MCF 10A (cell line): ENCODE data around the gene UBAP1L. TPM values are rescaled to one million over a fixed set of nuclear protein-coding genes. Genes with fewer than 3 reads are reported as not detected.

ENCODE experiments used
- BruUV-seq: library from RNA; stranded (reverse); fragments of 400-500 nt; replicated peaks from 2 replicates; lab custom pipeline; 2021; lab: Mats Ljungman, UMichigan
- CTCF ChIA-PET: fragments of 300-600 bp; sonication (Branson Sonifier 250); formaldehyde crosslinking; extraction: SDS; loops from one replicate; lab custom pipeline; 2021; ENCODE audit warnings: antibody characterized with exemption, inconsistent platforms; lab: Yijun Ruan, JAX
- POLR2A ChIA-PET: fragments of 300-600, 350-650 bp; sonication (Branson Sonifier 250); formaldehyde crosslinking; extraction: SDS; loops from one replicate; lab custom pipeline; 2020; ENCODE audit warnings: antibody characterized with exemption, inconsistent platforms; lab: Yijun Ruan, JAX
- DNase-seq: peaks from one replicate; pipeline ENCODE4 v3.0.0-alpha.2; 2018; ENCODE audit not compliant: unreplicated experiment
- H3K27ac Mint-ChIP-seq: one replicate; pipeline ENCODE4 v1.8.0; 2022; ENCODE audit warnings: mild to moderate bottlenecking, low read depth, mixed read lengths; ENCODE audit not compliant: unreplicated experiment
- H3K27me3 Mint-ChIP-seq: one replicate; pipeline ENCODE4 v1.8.0; 2022; ENCODE audit warnings: mixed read lengths; ENCODE audit not compliant: insufficient read depth, unreplicated experiment
- H3K36me3 Mint-ChIP-seq: one replicate; pipeline ENCODE4 v1.8.0; 2022; ENCODE audit warnings: mild to moderate bottlenecking, moderate library complexity, mixed read lengths; ENCODE audit not compliant: insufficient read depth, unreplicated experiment
- H3K4me1 Mint-ChIP-seq: one replicate; pipeline ENCODE4 v1.8.0; 2022; ENCODE audit warnings: mixed read lengths; ENCODE audit not compliant: insufficient read depth, unreplicated experiment
- H3K4me3 Mint-ChIP-seq: one replicate; pipeline ENCODE4 v1.8.0; 2022; ENCODE audit warnings: mild to moderate bottlenecking, moderate library complexity, mixed read lengths; ENCODE audit not compliant: unreplicated experiment
- H3K9me3 Mint-ChIP-seq: one replicate; pipeline ENCODE4 v1.8.0; 2022; ENCODE audit warnings: mixed read lengths; ENCODE audit not compliant: unreplicated experiment
- CTCF ChIP-seq: fragments of 200-600 bp; IDR thresholded peaks from one replicate; pipeline ENCODE4 v1.8.0; 2022; ENCODE audit warnings: antibody characterized with exemption, mild to moderate bottlenecking; ENCODE audit not compliant: unreplicated experiment
- intact Hi-C: fragments of 100-400 bp; cut with micrococcal nuclease; formaldehyde crosslinking; loops from 2 replicates; pipeline ENCODE4 v1.14.1; 2022
- total RNA-seq: library from RNA; stranded (reverse); gene quantifications from 2 replicates; pipeline ENCODE4 v1.2.3, GENCODE V29; 2022

Gene UBAP1L
- total RNA-seq, 1 experiment from 2014 or later: 3.0 TPM

DNA sequence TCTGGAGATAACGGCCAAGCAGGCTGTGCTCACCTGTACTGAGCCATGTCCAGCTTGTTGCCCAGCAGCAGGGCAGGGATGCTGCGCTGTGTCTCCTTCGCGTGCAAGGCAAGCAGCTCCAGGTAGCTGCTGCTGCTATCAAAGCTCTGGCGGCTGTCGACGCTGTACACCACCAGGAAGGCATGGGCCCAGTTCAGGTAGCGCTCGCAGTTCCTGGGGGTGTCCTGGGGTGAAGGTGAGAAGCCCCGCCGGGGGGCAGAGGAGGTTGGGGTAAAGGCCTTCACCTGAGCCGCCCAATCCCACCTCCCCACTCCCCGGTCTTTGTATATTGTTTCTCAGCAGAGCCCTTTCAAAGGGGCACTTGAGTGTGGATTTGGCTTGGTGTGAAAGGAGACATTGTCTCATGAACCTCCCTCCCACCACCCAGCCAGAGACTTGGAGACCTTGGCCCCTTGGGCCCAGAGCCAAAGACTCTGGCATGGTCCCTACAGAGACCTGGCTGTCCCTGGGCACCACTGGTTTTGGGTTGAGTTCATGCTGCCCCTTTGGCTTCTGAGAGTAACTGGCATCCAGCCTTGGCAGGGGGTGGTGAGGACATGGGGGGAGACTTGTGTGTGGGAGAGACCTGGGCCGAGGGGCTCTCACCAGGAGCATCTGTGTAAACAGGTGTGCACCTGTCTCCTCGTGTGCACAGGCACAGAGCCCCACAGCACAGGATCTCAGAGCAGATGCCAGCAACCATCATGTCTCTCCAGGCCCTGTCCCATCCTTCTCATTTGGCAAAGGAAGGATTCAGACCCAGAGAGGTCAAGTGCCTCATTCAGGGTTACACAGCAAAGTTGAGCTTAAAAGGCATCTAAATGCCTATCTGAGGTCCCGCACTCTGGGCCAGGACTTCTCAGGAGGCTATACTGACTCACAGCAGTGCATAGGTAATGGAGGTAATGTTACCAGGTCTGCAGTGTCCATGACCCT, 56.3 kb downstream of the UBAP1L start:
- Mint-ChIP-seq H3K27ac (no peak overlapping the region), H3K4me1 (peaks cover 4% of the 10 kb centered on the region), H3K27me3 (no peaks in the 10 kb centered on the region), H3K36me3 (no peaks in the 10 kb centered on the region), H3K9me3 (no peaks in the 10 kb centered on the region), H3K4me3 (no peak overlapping the region)
- ChIA-PET POLR2A (interaction anchor here (0.6 kb wide), 1 partner anchor 16 kb away, joined by 3 read pairs; no protein-coding TSS in a partner anchor), CTCF (interaction anchor here (0.6 to 1.3 kb wide), 4 partner anchors 26 to 1803 kb away, joined by 3 to 4 read pairs (median 3); no protein-coding TSS in a partner anchor)
- TF ChIP-seq CTCF: no peak
- no TSS peak for BruUV-seq
- DNase-seq: no peak
- intact Hi-C loops: loop anchor here (10.0 kb wide), 1 partner anchor 326 kb away; no protein-coding TSS in a partner anchor

GRCh38 chr15:65057549-65057940, 57.5 kb downstream of the UBAP1L start:
- POLR2A ChIA-PET: no interaction called here
- intact Hi-C loops: loop anchor here (10.0 kb wide), 1 partner anchor 327 kb away; no protein-coding TSS in a partner anchor

GRCh38 chr15:65056868-65057548, 58.0 kb downstream of the UBAP1L start:
- intact Hi-C loops: loop anchor here (10.0 kb wide), 1 partner anchor 328 kb away; no protein-coding TSS in a partner anchor
- Mint-ChIP-seq H3K4me3 (no peak overlapping the region), H3K27me3 (no peaks in the 10 kb centered on the region), H3K4me1 (peaks cover 4% of the 10 kb centered on the region), H3K36me3 (no peaks in the 10 kb centered on the region), H3K27ac (no peak overlapping the region), H3K9me3 (no peaks in the 10 kb centered on the region)
- POLR2A ChIA-PET: interaction anchor here (1.3 kb wide), 1 partner anchor 128 kb away, joined by 3 read pairs; the partner anchor contains the start of gene CLPX
- DNase-seq: no peak
- TF ChIP-seq CTCF: no peak
- CTCF ChIA-PET: interaction anchor here (0.8 to 1.3 kb wide), 3 partner anchors 214 to 666 kb away, joined by 3 to 4 read pairs (median 3); no protein-coding TSS in a partner anchor
- BruUV-seq: no TSS peak

More at GRCh38 chr15:65057549-65057940, 57.5 kb downstream of the UBAP1L start:
- no peaks in the 10 kb centered on the region for H3K9me3 Mint-ChIP-seq
- H3K4me1 Mint-ChIP-seq: peaks cover 4% of the 10 kb centered on the region
- no peak overlapping the region for H3K4me3 Mint-ChIP-seq
- H3K27ac Mint-ChIP-seq: no peak overlapping the region
- H3K36me3 Mint-ChIP-seq: no peaks in the 10 kb centered on the region
- BruUV-seq: no TSS peak
- no peaks in the 10 kb centered on the region for H3K27me3 Mint-ChIP-seq
- no peak for DNase-seq
- TF ChIP-seq CTCF: no peak
- CTCF ChIA-PET: interaction anchor here (0.8 to 1.3 kb wide), 2 partner anchors 214 to 666 kb away, joined by 3 to 4 read pairs; no protein-coding TSS in a partner anchor
